HepG2 (cell line): ENCODE measurements around the gene FCER1G. TPM values are rescaled to one million over a fixed set of nuclear protein-coding genes. Genes with fewer than 3 reads are reported as not detected.

ENCODE experiments used
- CENPBD1 ChIP-seq: sonication (generic); formaldehyde crosslinking; IDR thresholded peaks from 2 replicates; pipeline ENCODE4 v1.8.0; 2022; ENCODE audit warnings: missing genetic modification reagents, low read depth, mild to moderate bottlenecking, borderline replicate concordance
- CHD4 ChIP-seq: fragments of 200-600 bp; sonication (generic); IDR thresholded peaks from 2 replicates; pipeline ENCODE4 v1.7.0; 2017; ENCODE audit warnings: mild to moderate bottlenecking, low read length, borderline replicate concordance
- EEA1 ChIP-seq: sonication (generic); formaldehyde crosslinking; IDR thresholded peaks from 2 replicates; pipeline ENCODE4 v1.5.1; 2020; ENCODE audit warnings: mild to moderate bottlenecking, missing genetic modification reagents, borderline replicate concordance
- GPN1 ChIP-seq: sonication (generic); formaldehyde crosslinking; IDR thresholded peaks from 2 replicates; pipeline ENCODE4 v1.5.1; 2020; ENCODE audit warnings: missing genetic modification reagents, borderline replicate concordance
- IKZF1 ChIP-seq: fragments of 450-650 bp; IDR thresholded peaks from 2 replicates; pipeline ENCODE4 v1.7.1; 2016
- ISL2 ChIP-seq: sonication (generic); formaldehyde crosslinking; IDR thresholded peaks from 2 replicates; pipeline ENCODE4 v1.5.0; 2020; ENCODE audit warnings: missing genetic modification reagents
- KAT8 ChIP-seq: IDR thresholded peaks from 2 replicates; pipeline ENCODE4 v1.6.1; 2016; ENCODE audit warnings: missing genetic modification reagents, missing compliant biosample characterization
- KDM5A ChIP-seq: fragments of 200-600 bp; sonication (generic); IDR thresholded peaks from 2 replicates; pipeline ENCODE4 v1.7.0; 2018; ENCODE audit warnings: antibody characterized with exemption, mild to moderate bottlenecking, low read length, borderline replicate concordance
- KLF6 ChIP-seq: IDR thresholded peaks from 2 replicates; pipeline ENCODE4 v1.8.0; 2016; ENCODE audit warnings: missing biosample characterization, missing genetic modification reagents
- MBD4 ChIP-seq: IDR thresholded peaks from 2 replicates; pipeline ENCODE4 v1.6.1; 2012; ENCODE audit warnings: low read length, inconsistent platforms, borderline replicate concordance
- MTF2 ChIP-seq: sonication (generic); formaldehyde crosslinking; IDR thresholded peaks from 2 replicates; pipeline ENCODE4 v1.5.0; 2020; ENCODE audit warnings: missing genetic modification reagents, borderline replicate concordance
- NFYC ChIP-seq: IDR thresholded peaks from 2 replicates; pipeline ENCODE4 v1.6.1; 2016; ENCODE audit warnings: missing genetic modification reagents, missing compliant biosample characterization
- PAWR ChIP-seq: sonication (generic); formaldehyde crosslinking; IDR thresholded peaks from 2 replicates; pipeline ENCODE4 v1.4.0; 2020; ENCODE audit warnings: missing genetic modification reagents, mild to moderate bottlenecking, borderline replicate concordance
- PLSCR1 ChIP-seq: sonication (generic); formaldehyde crosslinking; IDR thresholded peaks from 2 replicates; pipeline ENCODE4 v1.5.0; 2020; ENCODE audit warnings: missing genetic modification reagents, mild to moderate bottlenecking, borderline replicate concordance
- POGK ChIP-seq: sonication (generic); formaldehyde crosslinking; conservative IDR thresholded peaks from 2 replicates; pipeline ENCODE4 v1.8.0; 2022; ENCODE audit warnings: mild to moderate bottlenecking, moderate library complexity, missing genetic modification reagents
- POGZ ChIP-seq: sonication (generic); formaldehyde crosslinking; IDR thresholded peaks from 2 replicates; pipeline ENCODE4 v1.4.0; 2020; ENCODE audit warnings: mild to moderate bottlenecking, missing genetic modification reagents
- RCOR2 ChIP-seq: IDR thresholded peaks from 2 replicates; pipeline ENCODE4 v1.6.1; 2016; ENCODE audit warnings: missing biosample characterization, missing genetic modification reagents
- RFX5 ChIP-seq: IDR thresholded peaks from 2 replicates; pipeline ENCODE4 v1.6.1; 2011; ENCODE audit warnings: low read depth, low read length, improper control_type of control experiment
- SRY ChIP-seq: sonication (generic); formaldehyde crosslinking; IDR thresholded peaks from 2 replicates; pipeline ENCODE4 v1.8.0; 2022; ENCODE audit warnings: mild to moderate bottlenecking, missing genetic modification reagents
- TEAD3 ChIP-seq: optimal IDR thresholded peaks from 2 replicates; pipeline ENCODE3; 2016; ENCODE audit warnings: borderline replicate concordance
- TMF1 ChIP-seq: sonication (generic); formaldehyde crosslinking; IDR thresholded peaks from 2 replicates; pipeline ENCODE4 v1.8.1; 2022; ENCODE audit warnings: low read depth, missing genetic modification reagents
- ZBTB7B ChIP-seq: sonication (generic); formaldehyde crosslinking; IDR thresholded peaks from 2 replicates; pipeline ENCODE4 v1.4.0; 2020; ENCODE audit warnings: missing genetic modification reagents
- ZNF124 ChIP-seq: sonication (generic); formaldehyde crosslinking; IDR thresholded peaks from 2 replicates; pipeline ENCODE4 v1.4.0; 2020; ENCODE audit warnings: missing genetic modification reagents
- ZNF484 ChIP-seq: sonication (generic); formaldehyde crosslinking; IDR thresholded peaks from 2 replicates; pipeline ENCODE4 v1.5.1; 2020; ENCODE audit warnings: mild to moderate bottlenecking, low read depth, missing genetic modification reagents, borderline replicate concordance
- ZNF557 ChIP-seq: sonication (generic); formaldehyde crosslinking; IDR thresholded peaks from 2 replicates; pipeline ENCODE4 v1.4.0; 2020; ENCODE audit warnings: missing genetic modification reagents
- ZNF558 ChIP-seq: sonication (generic); formaldehyde crosslinking; IDR thresholded peaks from 2 replicates; pipeline ENCODE4 v1.9.0; 2022; ENCODE audit warnings: mild to moderate bottlenecking, missing genetic modification reagents, borderline replicate concordance
- ZNF605 ChIP-seq: sonication (generic); formaldehyde crosslinking; IDR thresholded peaks from 2 replicates; pipeline ENCODE4 v1.8.0; 2022; ENCODE audit warnings: mild to moderate bottlenecking, missing genetic modification reagents
- ZNF615 ChIP-seq: sonication (generic); formaldehyde crosslinking; IDR thresholded peaks from 2 replicates; pipeline ENCODE4 v1.5.0; 2020; ENCODE audit warnings: mild to moderate bottlenecking, missing genetic modification reagents, borderline replicate concordance
- ZNF652 ChIP-seq: IDR thresholded peaks from 2 replicates; pipeline ENCODE4 v1.6.1; 2016; ENCODE audit warnings: low read depth, borderline replicate concordance
- ZZZ3 ChIP-seq: sonication (generic); formaldehyde crosslinking; IDR thresholded peaks from 2 replicates; pipeline ENCODE4 v1.4.0; 2020; ENCODE audit warnings: missing genetic modification reagents, mild to moderate bottlenecking, borderline replicate concordance
- polyA plus RNA-seq, 8 experiments: library from polyadenylated mRNA; depleted of rRNA in 3 of 8; stranded (reverse) in 7 of 8; unstranded in 1 of 8; fragments of >200 nt; fragmentation: Illumina TruSeq in 4 of 8; extraction: Trizol in 4 of 8; gene quantifications; 2 replicates each; pipeline versions ENCODE4 v1.2.1 to v1.2.3, GENCODE V29; 2011 to 2016; ENCODE audit warnings: low read depth in 4 of 8, missing spikeins in 1 of 8, mixed read lengths in 1 of 8; ENCODE audit not compliant: insufficient read depth in 1 of 8
- total RNA-seq, 5 experiments: library from RNA; depleted of rRNA; stranded (reverse); fragments of >200 nt; fragmentation: Illumina TruSeq; extraction: Trizol; gene quantifications; 2 replicates each; pipeline ENCODE4 v1.2.3, GENCODE V29; 2016; ENCODE audit warnings: low read depth in 1 of 5

FCER1G gene
- total and polyA plus RNA-seq, 2 of the 13 experiments (the other 11 are each of a cell fraction or from before 2014, with no cell fraction given) = 1.3 to 6.4 TPM

GRCh38 chr1:161218301-161219077 is 3.4 kb downstream of the FCER1G start (continued):
- TF ChIP-seq PAWR (CRISPR knock-in tag) (no peak), RFX5 (no peak), POGZ (CRISPR knock-in tag) (no peak), ZNF605 (CRISPR knock-in tag) (peak; percentile 72), KDM5A (no peak), KLF6 (CRISPR knock-in tag) (0 out of 2 replicates have a peak, but pooled peaks have one; percentile 25), ISL2 (CRISPR knock-in tag) (peak; percentile 55; the same call in 1 of the 2 replicates), ZNF615 (CRISPR knock-in tag) (no peak), TEAD3 (CRISPR knock-in tag) (peak; percentile 66), EEA1 (CRISPR knock-in tag) (no peak), MTF2 (CRISPR knock-in tag) (no peak), NFYC (CRISPR knock-in tag) (0 out of 2 replicates have a peak, but pooled peaks have one; percentile 27), CENPBD1 (CRISPR knock-in tag) (no peak), ZNF124 (CRISPR knock-in tag) (no peak), GPN1 (CRISPR knock-in tag) (no peak), TMF1 (CRISPR knock-in tag) (no peak), ZZZ3 (no peak), POGK (CRISPR knock-in tag) (peak; percentile 64; the same call in 1 of the 2 replicates), RCOR2 (0 out of 2 replicates have a peak, but pooled peaks have one; percentile 16), ZNF558 (CRISPR knock-in tag) (peak; percentile 66; the same call in 1 of the 2 replicates), KAT8 (CRISPR knock-in tag) (no peak; the same call in 1 of the 2 replicates), PLSCR1 (CRISPR knock-in tag) (no peak), MBD4 (no peak), SRY (CRISPR knock-in tag) (no peak), ZBTB7B (CRISPR knock-in tag) (peak; percentile 90), ZNF557 (CRISPR knock-in tag) (peak; percentile 59; the same call in 1 of the 2 replicates), CHD4 (no peak), IKZF1 (no peak), ZNF652 (no peak), ZNF484 (CRISPR knock-in tag) (no peak)
